GM12892 (cell line): Measurements from ENCODE around the gene ARMS2.

Experiments used
- POLR2A ChIP-seq: IDR thresholded peaks from 2 replicates; pipeline ENCODE4 v1.6.1; 2011; ENCODE audit warnings: low read depth, low read length, control low read depth
- POLR2AphosphoS5 ChIP-seq: IDR thresholded peaks from 2 replicates; pipeline ENCODE4 v1.6.1; 2011; ENCODE audit warnings: low read depth, low read length, control low read depth
- TAF1 ChIP-seq: IDR thresholded peaks from 2 replicates; pipeline ENCODE4 v1.6.1; 2011; ENCODE audit warnings: low read depth, mild to moderate bottlenecking, control low read depth, low read length, borderline replicate concordance

GRCh38 chr10:122465401-122466040 lies 11.1 kb downstream of the ARMS2 start:
- TF ChIP-seq POLR2A (no peak), TAF1 (no peak), POLR2AphosphoS5 (no peak)
